A673 (cell line): ENCODE results near the gene CYTH2. TPM values are rescaled to one million over a fixed set of nuclear protein-coding genes. Genes with fewer than 3 reads are reported as not detected.

ENCODE experiments used
- BruUV-seq: library from RNA; stranded (reverse); fragments of 400-500 nt; replicated peaks from 2 replicates; lab custom pipeline; 2021; lab: Mats Ljungman, UMichigan
- CTCF ChIA-PET: fragments of 300-600 bp; sonication (Branson Sonifier 250); formaldehyde crosslinking; loops from one replicate; lab custom pipeline; 2022; ENCODE audit warnings: antibody characterized with exemption; lab: Charles Lee
- POLR2A ChIA-PET: fragments of 300-600 bp; sonication (Branson Sonifier 250); formaldehyde crosslinking; loops from one replicate; lab custom pipeline; 2022; ENCODE audit warnings: antibody characterized with exemption; ENCODE audit not compliant: low non-redundant PET; lab: Charles Lee
- DNase-seq: peaks from one replicate; pipeline ENCODE4 v3.0.0-alpha.2; 2015; ENCODE audit warnings: low spot score
- H3K27ac ChIP-seq: fragments of 200-600 bp; sonication (generic); 2 replicates; pipeline ENCODE4 v1.5.1; 2016; ENCODE audit warnings: mixed run types, low read depth, mild to moderate bottlenecking, mixed read lengths, antibody characterized with exemption, low read length; ENCODE audit not compliant: poor library complexity, severe bottlenecking
- H3K27me3 ChIP-seq: fragments of 200-600 bp; sonication (generic); replicated peaks from 2 replicates; pipeline ENCODE4 v1.6.1; 2017; ENCODE audit warnings: mixed run types, low read depth, mild to moderate bottlenecking, mixed read lengths, antibody characterized with exemption, low read length; ENCODE audit not compliant: insufficient read depth, poor library complexity
- H3K36me3 ChIP-seq: fragments of 200-600 bp; sonication (generic); 2 replicates; pipeline ENCODE4 v1.6.1; 2016; ENCODE audit warnings: mixed run types, mild to moderate bottlenecking, mixed read lengths, antibody characterized with exemption, low read length; ENCODE audit not compliant: insufficient read depth, poor library complexity, severe bottlenecking
- H3K4me1 ChIP-seq: fragments of 200-600 bp; sonication (generic); 2 replicates; pipeline ENCODE4 v1.6.1; 2017; ENCODE audit warnings: mixed run types, mild to moderate bottlenecking, mixed read lengths, antibody characterized with exemption, low read length; ENCODE audit not compliant: insufficient read depth, poor library complexity, severe bottlenecking
- H3K4me3 ChIP-seq: fragments of 200-600 bp; sonication (generic); 2 replicates; pipeline ENCODE4 v1.5.1; 2016; ENCODE audit warnings: low read depth, mixed run types, mild to moderate bottlenecking, mixed read lengths, low read length; ENCODE audit not compliant: poor library complexity, severe bottlenecking
- H3K9me3 ChIP-seq: fragments of 200-600 bp; sonication (generic); 2 replicates; pipeline ENCODE4 v1.6.1; 2016; ENCODE audit warnings: mixed run types, low read depth, mild to moderate bottlenecking, mixed read lengths, antibody characterized with exemption, low read length; ENCODE audit not compliant: poor library complexity, severe bottlenecking
- CTCF ChIP-seq: fragments of 300-800, 200-600 bp; sonication (generic); conservative IDR thresholded peaks from 2 replicates; pipeline ENCODE4 v1.5.1; 2017; ENCODE audit warnings: low read depth, mild to moderate bottlenecking, antibody characterized with exemption, low read length, moderate library complexity, mixed read lengths
- EZH2 ChIP-seq: fragments of 200-600 bp; sonication (generic); IDR thresholded peaks from 2 replicates; pipeline ENCODE4 v1.6.1; 2017; ENCODE audit warnings: borderline replicate concordance, low read depth, mild to moderate bottlenecking, mixed read lengths, antibody characterized with exemption, low read length; ENCODE audit not compliant: poor library complexity, severe bottlenecking
- intact Hi-C: fragments of 100-400 bp; cut with micrococcal nuclease; formaldehyde crosslinking; loops from one replicate; pipeline ENCODE4 v1.10.0; 2022; ENCODE audit not compliant: unreplicated experiment
- total RNA-seq: library from RNA; stranded (reverse); gene quantifications from 2 replicates; pipeline ENCODE4 v1.2.3, GENCODE V29; 2021

CYTH2 gene
- total RNA-seq, 1 experiment from 2014 or later = 125 TPM

- CTCF ChIA-PET = no interaction called here
- intact Hi-C loops = no loop called here
- H3K27me3 ChIP-seq = no peaks in the 10 kb centered on the region
- DNase-seq = no peak
- POLR2A ChIA-PET = no interaction called here
- peak overlapping the region; percentile 99 for H3K27ac ChIP-seq
- no peaks in the 10 kb centered on the region for H3K9me3 ChIP-seq
- H3K4me3 ChIP-seq = peak overlapping the region; percentile 87
- H3K36me3 ChIP-seq = peaks cover 52% of the 10 kb centered on the region
- no TSS peak for BruUV-seq
- TF ChIP-seq CTCF (no peak), EZH2 (no peak)
- H3K4me1 ChIP-seq = peaks cover 21% of the 10 kb centered on the region
These were observed 938 bp downstream of the CYTH2 start for GRCh38 chr19:48469934-48470680.

- BruUV-seq = no TSS peak
- H3K4me1 ChIP-seq = peaks cover 21% of the 10 kb centered on the region
These were observed 1.7 kb downstream of the CYTH2 start for GRCh38 chr19:48470856-48471255.

GRCh38 chr19:48471836-48472235 is 2.7 kb downstream of the CYTH2 start:
- DNase-seq = no peak
- Histone ChIP-seq H3K9me3 (no peaks in the 10 kb centered on the region), H3K27ac (no peak overlapping the region), H3K27me3 (no peaks in the 10 kb centered on the region), H3K4me3 (no peak overlapping the region), H3K4me1 (peaks cover 21% of the 10 kb centered on the region), H3K36me3 (peaks cover 68% of the 10 kb centered on the region)
- no peak for TF ChIP-seq EZH2
- no peak for TF ChIP-seq CTCF
- CTCF ChIA-PET = no interaction called here
- POLR2A ChIA-PET = no interaction called here
- no TSS peak for BruUV-seq
- intact Hi-C loops = no loop called here

More at GRCh38 chr19:48470856-48471255, 1.7 kb downstream of the CYTH2 start:
- Histone ChIP-seq H3K9me3 (no peaks in the 10 kb centered on the region), H3K27ac (no peak overlapping the region), H3K36me3 (peaks cover 60% of the 10 kb centered on the region), H3K27me3 (no peaks in the 10 kb centered on the region), H3K4me3 (no peak overlapping the region)
- POLR2A ChIA-PET = no interaction called here
- CTCF ChIA-PET = no interaction called here
- DNase-seq = no peak
- TF ChIP-seq CTCF = no peak
- no peak for TF ChIP-seq EZH2
- intact Hi-C loops = no loop called here
